ENCODE results near the gene GRIK2.

DNA sequence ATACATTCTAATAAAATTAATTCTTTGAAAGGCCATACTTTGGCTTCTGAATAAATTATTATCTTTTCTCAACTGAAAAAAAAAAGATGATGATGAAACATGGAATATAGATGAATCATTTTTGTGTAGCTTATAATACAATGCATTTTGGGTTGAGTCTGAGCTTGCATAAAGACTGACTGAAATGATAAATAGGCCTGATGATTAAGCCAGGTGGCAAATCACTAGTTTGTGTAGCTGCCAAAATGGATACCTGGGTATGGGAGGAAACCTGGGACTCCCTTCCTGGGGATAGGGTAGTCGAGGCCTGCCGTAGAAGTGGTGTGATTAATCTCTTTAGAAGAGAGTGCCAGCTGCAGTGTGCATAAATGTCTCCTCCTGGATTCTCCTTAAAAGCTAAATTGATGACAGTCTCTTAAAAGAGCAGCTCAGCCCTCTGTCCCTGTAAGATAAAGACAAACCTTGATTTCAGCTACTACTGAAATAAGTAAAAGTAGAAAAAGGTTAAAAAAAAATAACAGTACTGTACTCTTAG lies 275.1 kb downstream of the GRIK2 start:
- TF ChIP-seq EZH2phosphoT487 (IDR thresholded peaks at IDR 0.05; ENCODE audit: insufficient read depth, low read depth) (no peak), EZH2 (IDR thresholded peaks at IDR 0.05; ENCODE audit: insufficient read depth, poor library complexity, severe bottlenecking) (no peak)
